Measurements from ENCODE around the gene CRYBG2. TPM values are rescaled to one million over a fixed set of nuclear protein-coding genes. Genes with fewer than 3 reads are reported as not detected.

The CRYBG2 gene
- total RNA-seq, 3 donors from 2014 or later (not counting 1 experiment from before 2014, with no cell fraction given), result 2.5 to 5.8 (median 3.2) TPM

DNA sequence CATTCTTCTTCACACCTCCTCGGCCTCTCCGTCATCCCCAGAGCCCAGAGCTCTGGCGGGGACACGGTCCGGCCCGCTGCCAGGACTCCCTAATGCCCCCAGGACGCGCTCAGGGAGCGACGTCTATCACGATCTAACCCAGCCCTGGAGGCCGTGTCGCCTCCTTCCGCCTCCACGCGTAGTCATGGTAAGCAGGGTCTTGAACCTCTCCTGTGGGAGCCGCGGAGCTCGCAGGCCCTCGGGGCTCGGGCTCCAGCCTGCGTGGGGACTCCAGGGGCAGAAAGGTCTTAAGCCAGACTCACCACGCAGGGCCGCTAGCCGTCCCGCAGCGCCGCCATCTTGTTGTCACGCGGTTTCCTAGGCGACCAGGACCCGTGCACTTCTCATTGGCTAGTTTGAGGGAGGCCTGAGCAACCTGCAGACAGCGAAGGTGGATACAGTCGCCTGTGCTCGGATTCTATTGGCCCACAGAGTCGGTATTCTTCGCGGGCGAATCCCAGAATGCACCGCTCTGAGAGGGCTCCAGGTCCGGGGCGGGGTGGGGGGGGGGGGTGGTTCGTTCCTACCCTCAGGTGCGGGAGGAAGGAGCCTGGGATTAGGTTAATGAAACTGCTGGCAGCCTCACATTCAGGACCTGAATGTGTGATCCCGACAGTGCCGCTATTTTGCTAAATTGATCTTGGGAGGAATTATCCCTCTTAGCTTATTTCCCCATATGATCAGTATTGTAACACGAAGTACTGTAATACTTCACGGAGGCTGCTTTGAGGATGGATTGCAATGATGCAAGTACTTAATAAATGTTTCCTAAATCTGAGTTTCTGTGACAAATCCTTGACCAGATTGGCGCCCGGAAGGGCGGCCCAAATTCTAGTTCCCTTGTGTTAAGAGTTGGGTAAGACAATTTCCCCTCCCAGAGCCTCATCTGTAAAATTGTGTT lies 47.4 kb downstream of the CRYBG2 start, which contains the start of gene UBXN11:
Gene UBXN11, minus strand, starts transcription at position 347 of the 940 bp plus-strand sequence. CDS start 3,753 bp downstream, outside the sequence.
- H3K9me3 Mint-ChIP-seq, result no peaks in the 10 kb centered on the region
- H3K27ac Mint-ChIP-seq, result peak within 1 kb of the TSS; percentile 81 to 97
- H3K4me3 Mint-ChIP-seq, result peak within 1 kb of the TSS; percentile 100
- peak; percentile 80 to 97 for DNase-seq
- Histone ChIP-seq H3K27me3 (ENCODE audit: control insufficient read depth, insufficient read depth, low read length) (no peaks in the 10 kb centered on the region), H3K27ac (ENCODE audit: low read length) (peak within 1 kb of the TSS; percentile 51), H3K36me3 (ENCODE audit: control insufficient read depth, insufficient read depth, low read length) (no peaks in the 10 kb centered on the region), H3K4me1 (ENCODE audit: control insufficient read depth, insufficient read depth, low read length) (peaks cover 25% of the 10 kb centered on the region), H3K9me3 (ENCODE audit: control insufficient read depth, insufficient read depth, low read length) (no peaks in the 10 kb centered on the region), H3K4me3 (ENCODE audit: low read length) (peak within 1 kb of the TSS; percentile 51)
- intact Hi-C loops (cut with micrococcal nuclease), result no loop called here
- H3K27me3 Mint-ChIP-seq (ENCODE audit: low read depth in 2 of 2), result no peaks in the 10 kb centered on the region
- 2% methylated on average over 51 of the region's 51 CpGs for WGBS (ENCODE audit: insufficient coverage)
- peak; percentile 98 to 99 (median 99) for ATAC-seq
- TF ChIP-seq, protein P1, sequence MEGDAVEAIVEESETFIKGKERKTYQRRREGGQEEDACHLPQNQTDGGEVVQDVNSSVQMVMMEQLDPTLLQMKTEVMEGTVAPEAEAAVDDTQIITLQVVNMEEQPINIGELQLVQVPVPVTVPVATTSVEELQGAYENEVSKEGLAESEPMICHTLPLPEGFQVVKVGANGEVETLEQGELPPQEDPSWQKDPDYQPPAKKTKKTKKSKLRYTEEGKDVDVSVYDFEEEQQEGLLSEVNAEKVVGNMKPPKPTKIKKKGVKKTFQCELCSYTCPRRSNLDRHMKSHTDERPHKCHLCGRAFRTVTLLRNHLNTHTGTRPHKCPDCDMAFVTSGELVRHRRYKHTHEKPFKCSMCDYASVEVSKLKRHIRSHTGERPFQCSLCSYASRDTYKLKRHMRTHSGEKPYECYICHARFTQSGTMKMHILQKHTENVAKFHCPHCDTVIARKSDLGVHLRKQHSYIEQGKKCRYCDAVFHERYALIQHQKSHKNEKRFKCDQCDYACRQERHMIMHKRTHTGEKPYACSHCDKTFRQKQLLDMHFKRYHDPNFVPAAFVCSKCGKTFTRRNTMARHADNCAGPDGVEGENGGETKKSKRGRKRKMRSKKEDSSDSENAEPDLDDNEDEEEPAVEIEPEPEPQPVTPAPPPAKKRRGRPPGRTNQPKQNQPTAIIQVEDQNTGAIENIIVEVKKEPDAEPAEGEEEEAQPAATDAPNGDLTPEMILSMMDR (IDR thresholded peaks at IDR 0.05), result no peak
- H3K36me3 Mint-ChIP-seq, result no peaks in the 10 kb centered on the region
- H3K4me1 Mint-ChIP-seq, result peaks cover 12 to 31% of the 10 kb centered on the region in 2 donors

DNA sequence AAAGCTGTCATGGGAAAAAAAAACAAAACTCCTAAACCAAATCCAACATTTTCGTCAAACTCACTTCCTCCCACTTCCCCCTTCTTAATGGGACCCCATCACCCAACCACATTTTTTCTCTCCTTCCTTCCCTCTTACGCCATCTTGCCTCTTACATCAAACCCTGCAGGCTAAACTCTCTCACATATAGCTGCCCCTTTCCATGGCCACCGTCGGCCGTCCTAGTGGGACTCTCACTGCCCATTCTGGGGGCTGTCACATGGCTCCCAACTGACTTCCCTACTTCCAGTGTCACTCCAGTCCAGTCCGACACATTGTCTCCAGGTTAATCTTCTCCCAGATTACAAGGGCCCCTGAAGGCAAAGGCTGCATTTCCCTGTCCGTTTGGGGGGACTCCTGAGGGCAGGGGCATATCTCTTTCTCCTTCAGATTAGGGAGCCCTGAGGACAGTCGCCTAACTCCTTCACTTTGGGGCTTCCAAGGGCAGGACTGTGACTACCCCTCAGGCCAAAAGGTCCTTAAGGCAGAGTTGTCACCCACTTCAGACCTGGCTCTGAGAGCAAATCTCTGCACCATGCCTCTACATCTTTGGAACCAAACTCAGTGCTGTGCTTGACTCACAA lies 48.2 kb downstream of the CRYBG2 start:
- Histone ChIP-seq H3K36me3 (ENCODE audit: control insufficient read depth, insufficient read depth, low read length) (no peaks in the 10 kb centered on the region), H3K4me3 (ENCODE audit: low read length) (peak overlapping the region; percentile 51), H3K9me3 (ENCODE audit: control insufficient read depth, insufficient read depth, low read length) (no peaks in the 10 kb centered on the region), H3K4me1 (ENCODE audit: control insufficient read depth, insufficient read depth, low read length) (peaks cover 29% of the 10 kb centered on the region), H3K27ac (ENCODE audit: low read length) (peak overlapping the region; percentile 35), H3K27me3 (ENCODE audit: control insufficient read depth, insufficient read depth, low read length) (no peaks in the 10 kb centered on the region)
- DNase-seq (no peak), ATAC-seq (no peak)
- peak overlapping the region; percentile 100 for H3K4me3 Mint-ChIP-seq
- H3K27ac Mint-ChIP-seq, result peak overlapping the region; percentile 81 to 97
- no peaks in the 10 kb centered on the region for H3K36me3 Mint-ChIP-seq
- H3K9me3 Mint-ChIP-seq, result no peaks in the 10 kb centered on the region
- H3K27me3 Mint-ChIP-seq (ENCODE audit: low read depth in 2 of 2), result no peaks in the 10 kb centered on the region
- intact Hi-C loops (cut with micrococcal nuclease), result no loop called here
- TF ChIP-seq, protein P1 (IDR thresholded peaks at IDR 0.05), result no peak
- H3K4me1 Mint-ChIP-seq, result peaks cover 12 to 33% of the 10 kb centered on the region in 2 donors
- 23% methylated on average over 8 of the region's 8 CpGs for WGBS (ENCODE audit: insufficient coverage)

DNA sequence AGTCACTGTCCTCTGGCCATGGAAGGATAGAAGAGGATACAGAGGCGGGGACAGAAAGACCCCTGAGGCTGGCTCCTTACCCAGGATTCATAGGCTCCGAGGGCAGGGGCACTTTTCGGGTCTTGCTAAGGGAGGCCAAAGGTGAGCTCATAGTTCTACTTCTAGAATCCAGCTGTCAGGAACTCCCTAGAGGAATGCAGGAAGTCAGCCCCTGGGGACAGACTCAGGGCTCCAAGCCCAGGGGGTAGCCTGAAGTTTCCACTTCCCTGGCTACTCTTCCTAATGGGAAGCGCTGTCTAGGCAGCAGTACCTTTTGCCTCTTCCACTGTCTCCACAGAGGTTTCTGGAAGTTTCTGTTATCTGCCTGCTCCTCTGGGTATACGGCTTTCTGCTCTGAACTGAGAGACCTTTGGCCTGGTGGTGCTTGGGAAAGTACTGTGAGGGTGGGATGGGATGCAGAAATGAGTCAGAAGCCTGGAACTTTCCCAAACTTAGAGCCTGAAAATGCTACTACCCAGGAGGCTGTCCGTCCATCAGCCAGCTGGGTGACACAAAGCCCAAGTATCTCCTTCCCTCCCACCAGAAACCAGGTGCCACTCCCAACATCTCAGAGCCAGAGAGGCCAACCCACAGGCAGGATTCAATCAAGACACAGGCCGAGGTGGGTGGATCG lies 51.1 kb downstream of the CRYBG2 start:
- intact Hi-C loops (cut with micrococcal nuclease), result no loop called here
- WGBS (ENCODE audit: insufficient coverage), result 88% methylated on average over 8 of the region's 8 CpGs
- Mint-ChIP-seq H3K9me3 (no peaks in the 10 kb centered on the region), H3K27me3 (ENCODE audit: low read depth in 2 of 2) (no peaks in the 10 kb centered on the region), H3K27ac (no peak overlapping the region), H3K4me3 (peak overlapping the region; percentile 13), H3K4me1 (peaks cover 12 to 35% of the 10 kb centered on the region in 2 donors), H3K36me3 (no peaks in the 10 kb centered on the region)
- ATAC-seq (no peak), DNase-seq (no peak)
- TF ChIP-seq, protein P1 (IDR thresholded peaks at IDR 0.05), result no peak
- Histone ChIP-seq H3K36me3 (ENCODE audit: control insufficient read depth, insufficient read depth, low read length) (no peaks in the 10 kb centered on the region), H3K4me1 (ENCODE audit: control insufficient read depth, insufficient read depth, low read length) (peaks cover 30% of the 10 kb centered on the region), H3K27ac (ENCODE audit: low read length) (no peak overlapping the region), H3K4me3 (ENCODE audit: low read length) (no peak overlapping the region), H3K27me3 (ENCODE audit: control insufficient read depth, insufficient read depth, low read length) (no peaks in the 10 kb centered on the region), H3K9me3 (ENCODE audit: control insufficient read depth, insufficient read depth, low read length) (no peaks in the 10 kb centered on the region)

Data from natural killer cell (primary cell).